Measurements from ENCODE around the gene RAC3. TPM values are rescaled to one million over a fixed set of nuclear protein-coding genes. Genes with fewer than 3 reads are reported as not detected.
A peak's percentile ranks its signal among the peaks of the same experiment; 100 is the strongest.

RAC3 gene
- total and polyA plus RNA-seq, 9 of the 15 experiments (the other 6 are each of a cell fraction or from before 2014, with no cell fraction given) = 0.23 to 292 (median 118) TPM

- TF ChIP-seq L3MBTL2 (IDR thresholded peaks at IDR 0.05) = no peak
- peak; percentile 53 for TF ChIP-seq POLR2G (IDR thresholded peaks at IDR 0.05; ENCODE audit: low read depth, low read length)
Measured at GRCh38 chr17:82018152-82018988, 13.1 kb upstream of the RAC3 start (continued).

- peak overlapping the region in 1 of 2 experiments; percentile 5; a peak in 1 of 4 replicates for H3K9ac ChIP-seq (ENCODE audit: insufficient read depth in 1 of 2, low read depth in 2 of 2, low read length in 2 of 2)
- CTCF ChIA-PET (ENCODE audit: low intra/inter-chr PET ratio) = interaction anchor here (6.6 kb wide), 1 partner anchor 59 kb away, joined by 103 read pairs; the partner anchor contains the start of gene NOTUM
- DNase-seq (ENCODE audit: extremely low read depth in 1 of 4, low spot score in 3 of 4) (no peak), ATAC-seq (no peak), FAIRE-seq (no peak)
- in situ Hi-C loops (cut with MboI) = no loop called here
- H3K9me1 ChIP-seq (ENCODE audit: control insufficient read depth, insufficient read depth, low read length) = no peaks in the 10 kb centered on the region
- no peak overlapping the region for H3K4me3 ChIP-seq
- no peak overlapping the region for H3K4me2 ChIP-seq (ENCODE audit: insufficient read depth, low read length)
- H3K36me3 ChIP-seq (ENCODE audit: control insufficient read depth, insufficient read depth, low read length) = peaks cover 30% of the 10 kb centered on the region; the same call in 1 of the 3 replicates
- no peaks in the 10 kb centered on the region for H3K27me3 ChIP-seq (ENCODE audit: control insufficient read depth in 2 of 2, insufficient read depth in 2 of 2, low read length in 2 of 2)
- TSS peak; percentile 33 for BruUV-seq (replicated peaks)
- peaks cover 17% of the 10 kb centered on the region for H4K20me1 ChIP-seq (replicated peaks; ENCODE audit: control insufficient read depth, insufficient read depth, low read length)
- intact Hi-C loops (cut with micrococcal nuclease) = no loop called here
- no peaks in the 10 kb centered on the region for H3K9me3 ChIP-seq (replicated peaks; ENCODE audit: control insufficient read depth, insufficient read depth, low read depth, low read length)
- POLR2A ChIA-PET = interaction anchor here (0.5 to 5.0 kb wide), 4 partner anchors 14 to 403 kb away, joined by 3 to 51 read pairs (median 3); partner anchors contain the start of gene DCXR
- 92% methylated on average over 30 of the region's 33 CpGs for WGBS (ENCODE audit: insufficient coverage, low coverage, missing lambda C conversion rate)
- H2AFZ ChIP-seq (ENCODE audit: low read depth, low read length) = no peak overlapping the region
- peaks cover 36% of the 10 kb centered on the region for H3K79me2 ChIP-seq (ENCODE audit: control insufficient read depth, insufficient read depth, low read length)
- H3K27ac ChIP-seq (ENCODE audit: extremely low read depth, low read depth, low read length) = no peak overlapping the region
- H3K4me1 ChIP-seq (replicated peaks in 1 of 2; ENCODE audit: control insufficient read depth in 2 of 2, insufficient read depth in 2 of 2, low read length in 2 of 2) = peaks cover 14 to 90% of the 10 kb centered on the region in 2 experiments
- TF ChIP-seq POLR2G (IDR thresholded peaks at IDR 0.05; ENCODE audit: low read depth, low read length) (peak; percentile 68), ZBTB26 (CRISPR knock-in tag; IDR thresholded peaks at IDR 0.05) (no peak), TSC22D4 (tag; IDR thresholded peaks at IDR 0.05) (no peak), IRF2 (CRISPR knock-in tag; IDR thresholded peaks at IDR 0.05) (no peak), ZKSCAN1 (IDR thresholded peaks at IDR 0.05; ENCODE audit: low read depth, low read length) (no peak), RUNX1 (IDR thresholded peaks at IDR 0.05; ENCODE audit: low read depth) (no peak), HNRNPLL (IDR thresholded peaks at IDR 0.05; ENCODE audit: low read depth, low read length, poor library complexity, severe bottlenecking) (peak; percentile 16), KAT2B (IDR thresholded peaks at IDR 0.05; ENCODE audit: low read depth, low read length) (no peak), ZNF347 (CRISPR knock-in tag; IDR thresholded peaks at IDR 0.05; ENCODE audit: low read depth) (no peak), BCLAF1 (IDR thresholded peaks at IDR 0.05; ENCODE audit: borderline replicate concordance in 1 of 2, control insufficient read depth in 1 of 2, low read depth in 2 of 2, low read length in 1 of 2) (no peak), RBM22 (IDR thresholded peaks at IDR 0.05; ENCODE audit: low read depth, low read length, poor library complexity, severe bottlenecking) (peak; percentile 51), ZNF253 (CRISPR knock-in tag; conservative IDR thresholded peaks at IDR 0.05) (no peak)
Measured at GRCh38 chr17:82018989-82019689, 12.3 kb upstream of the RAC3 start.

Data from K562 (cell line).